Mesendoderm (in vitro differentiated cells): Measurements from ENCODE around the gene CRTAC1.

Experiments
- DNase-seq: peaks from one replicate; pipeline ENCODE4 v3.0.0; 2013
- H2AK5ac ChIP-seq: 2 replicates; pipeline ENCODE4 v1.6.1; 2013; ENCODE audit warnings: low read length, inconsistent platforms
- H2BK120ac ChIP-seq: 2 replicates; pipeline ENCODE4 v1.6.1; 2013; ENCODE audit warnings: low read depth, mild to moderate bottlenecking, low read length, moderate library complexity, mixed read lengths
- H2BK15ac ChIP-seq: replicated peaks from 2 replicates; pipeline ENCODE4 v1.6.1; 2013; ENCODE audit warnings: low read depth, mild to moderate bottlenecking, moderate library complexity
- H2BK5ac ChIP-seq: 2 replicates; pipeline ENCODE4 v1.6.1; 2013; ENCODE audit warnings: low read length, inconsistent platforms
- H3K18ac ChIP-seq: 2 replicates; pipeline ENCODE4 v1.6.1; 2013; ENCODE audit warnings: mild to moderate bottlenecking, low read length, mixed read lengths
- H3K23ac ChIP-seq: one replicate; pipeline ENCODE4 v1.6.1; 2013; ENCODE audit warnings: low read length
- H3K27ac ChIP-seq: 2 replicates; pipeline ENCODE4 v1.5.1; 2013; ENCODE audit warnings: low read depth, mild to moderate bottlenecking, inconsistent platforms, low read length, moderate library complexity
- H3K27me3 ChIP-seq: 2 replicates; pipeline ENCODE4 v1.6.1; 2013; ENCODE audit warnings: low read length, control low read depth, mild to moderate bottlenecking, inconsistent platforms; ENCODE audit not compliant: insufficient read depth, poor library complexity
- H3K36me3 ChIP-seq: 2 replicates; pipeline ENCODE4 v1.6.1; 2013; ENCODE audit warnings: low read length, inconsistent platforms; ENCODE audit not compliant: control insufficient read depth, insufficient read depth
- H3K4ac ChIP-seq: one replicate; pipeline ENCODE4 v1.6.1; 2013; ENCODE audit warnings: low read depth, mild to moderate bottlenecking, low read length, moderate library complexity
- H3K4me1 ChIP-seq: 2 replicates; pipeline ENCODE4 v1.6.1; 2013; ENCODE audit warnings: low read depth, low read length, inconsistent platforms; ENCODE audit not compliant: control insufficient read depth
- H3K4me2 ChIP-seq: 2 replicates; pipeline ENCODE4 v1.6.1; 2013; ENCODE audit warnings: low read length
- H3K4me3 ChIP-seq: 2 replicates; pipeline ENCODE4 v1.5.1; 2013; ENCODE audit warnings: mild to moderate bottlenecking, low read length
- H3K56ac ChIP-seq: one replicate; pipeline ENCODE4 v1.6.1; 2013; ENCODE audit warnings: low read length
- H3K79me1 ChIP-seq: 2 replicates; pipeline ENCODE4 v1.6.1; 2013; ENCODE audit warnings: low read length, inconsistent platforms
- H3K79me2 ChIP-seq: 2 replicates; pipeline ENCODE4 v1.6.1; 2013; ENCODE audit warnings: mild to moderate bottlenecking, low read length; ENCODE audit not compliant: control insufficient read depth, insufficient read depth
- H3K9ac ChIP-seq: 2 replicates; pipeline ENCODE4 v1.6.1; 2013; ENCODE audit warnings: low read length, inconsistent platforms
- H4K5ac ChIP-seq: one replicate; pipeline ENCODE4 v1.6.1; 2013; ENCODE audit warnings: low read length
- H4K8ac ChIP-seq: one replicate; pipeline ENCODE4 v1.6.1; 2013; ENCODE audit warnings: low read depth, mild to moderate bottlenecking, control low read depth, low read length, moderate library complexity
- WGBS: extraction: QIAGEN DNeasy Blood & Tissue Kit; methylation state at CpG from one replicate; pipeline ENCODE4 v1.1.7; 2013; ENCODE audit warnings: low lambda C conversion rate, missing lambda C conversion rate; ENCODE audit not compliant: insufficient coverage; ENCODE audit errors: extremely low coverage; 5-methylcytosine and 5-hydroxymethylcytosine counted together

The CRTAC1 gene

DNA sequence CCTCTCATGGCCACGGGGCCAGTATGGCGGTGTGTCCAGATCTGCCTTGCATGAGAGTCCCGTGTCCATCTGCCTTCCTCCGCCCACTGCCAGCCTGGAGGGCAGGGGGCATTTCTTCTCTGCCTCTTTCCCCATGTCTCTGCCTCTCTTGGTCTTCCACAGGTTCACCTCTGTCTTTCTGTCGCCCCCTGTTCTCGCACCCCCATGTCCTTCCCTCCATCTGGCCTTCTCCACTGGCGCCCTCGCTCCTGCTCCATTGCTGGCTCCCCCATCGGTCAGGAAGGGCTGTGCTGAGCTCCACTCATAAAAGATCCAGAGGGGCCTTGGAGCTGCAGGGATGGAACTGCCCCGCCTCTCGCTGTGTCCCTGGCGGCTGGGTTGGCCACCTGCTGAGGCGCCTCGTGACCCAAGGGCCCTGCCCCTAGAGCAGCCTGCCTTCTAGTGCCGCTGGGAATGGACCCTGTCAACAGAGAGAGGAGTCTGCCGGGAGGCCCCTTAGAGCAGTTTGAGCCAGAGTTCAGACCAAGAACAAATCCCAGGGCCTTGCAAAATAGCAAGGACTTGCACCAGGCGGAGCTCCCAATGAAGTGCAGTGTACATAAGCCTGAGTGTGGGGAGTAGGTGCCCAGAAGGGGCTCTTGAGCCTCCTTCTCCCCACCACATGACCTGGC lies 138.8 kb downstream of the CRTAC1 start:
- Histone ChIP-seq H3K56ac (no peak overlapping the region), H4K8ac (no peak overlapping the region), H3K4ac (no peak overlapping the region), H3K36me3 (no peaks in the 10 kb centered on the region), H4K5ac (no peak overlapping the region), H2BK5ac (no peak overlapping the region), H2BK15ac (no peak overlapping the region), H3K27me3 (no peaks in the 10 kb centered on the region), H3K18ac (no peak overlapping the region), H3K27ac (no peak overlapping the region), H3K79me1 (no peaks in the 10 kb centered on the region), H3K4me1 (peaks cover 2% of the 10 kb centered on the region), H2AK5ac (no peak overlapping the region), H2BK120ac (no peak overlapping the region), H3K4me2 (no peak overlapping the region), H3K9ac (no peak overlapping the region), H3K4me3 (no peak overlapping the region), H3K79me2 (no peaks in the 10 kb centered on the region), H3K23ac (no peak overlapping the region)
- no peak for DNase-seq
- WGBS = no CpG with 5 or more reads among the region's 17 CpGs

DNA sequence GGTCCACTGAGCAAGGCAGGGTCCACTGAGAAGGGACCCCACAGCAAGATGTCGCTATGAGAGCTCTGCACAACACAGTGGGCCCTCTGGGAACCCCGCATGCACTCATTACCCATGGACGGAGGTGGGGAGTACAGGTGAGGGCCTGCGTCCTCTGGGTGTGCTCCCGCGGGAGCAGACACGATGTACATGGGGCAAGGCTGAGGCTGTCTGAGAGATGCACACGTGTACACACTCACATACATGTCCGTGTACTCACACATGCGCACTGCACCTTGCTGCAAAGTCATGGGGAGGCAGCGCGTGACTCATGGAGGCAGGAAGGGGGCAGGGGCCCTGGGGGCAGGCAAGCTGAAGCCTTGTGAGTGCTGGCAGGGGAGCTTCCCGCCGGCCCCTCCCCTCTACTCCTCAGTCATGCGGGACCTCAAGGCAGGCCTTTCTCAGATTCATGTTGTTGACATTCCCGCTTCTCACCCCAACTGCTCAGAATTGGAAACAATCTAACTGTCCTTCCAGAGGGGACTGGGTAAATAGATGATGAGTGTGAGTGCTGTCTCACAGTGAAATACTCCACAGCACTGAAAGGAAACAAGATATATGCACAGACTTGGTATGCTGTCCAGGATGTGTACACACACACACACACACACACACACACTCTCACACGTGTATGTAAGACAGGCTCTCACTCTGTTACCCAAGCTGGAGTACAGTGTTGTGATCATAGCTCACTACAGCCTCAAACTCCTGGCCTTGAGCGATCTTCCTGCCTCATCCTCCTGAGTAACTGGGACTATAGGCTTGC lies 140.8 kb downstream of the CRTAC1 start:
- Histone ChIP-seq H4K8ac (no peak overlapping the region), H3K9ac (peak overlapping the region; percentile 23), H3K18ac (peak overlapping the region; percentile 1), H3K36me3 (no peaks in the 10 kb centered on the region), H3K56ac (peak overlapping the region; percentile 28), H3K79me1 (no peaks in the 10 kb centered on the region), H3K4me1 (peaks cover 2% of the 10 kb centered on the region), H3K4me3 (no peak overlapping the region), H2AK5ac (no peak overlapping the region), H3K79me2 (no peaks in the 10 kb centered on the region), H3K4me2 (no peak overlapping the region), H3K23ac (no peak overlapping the region), H4K5ac (no peak overlapping the region), H3K27me3 (no peaks in the 10 kb centered on the region), H3K4ac (no peak overlapping the region), H3K27ac (no peak overlapping the region), H2BK15ac (no peak overlapping the region), H2BK120ac (no peak overlapping the region), H2BK5ac (no peak overlapping the region)
- no CpG with 5 or more reads among the region's 18 CpGs for WGBS
- DNase-seq = peak; percentile 92

DNA sequence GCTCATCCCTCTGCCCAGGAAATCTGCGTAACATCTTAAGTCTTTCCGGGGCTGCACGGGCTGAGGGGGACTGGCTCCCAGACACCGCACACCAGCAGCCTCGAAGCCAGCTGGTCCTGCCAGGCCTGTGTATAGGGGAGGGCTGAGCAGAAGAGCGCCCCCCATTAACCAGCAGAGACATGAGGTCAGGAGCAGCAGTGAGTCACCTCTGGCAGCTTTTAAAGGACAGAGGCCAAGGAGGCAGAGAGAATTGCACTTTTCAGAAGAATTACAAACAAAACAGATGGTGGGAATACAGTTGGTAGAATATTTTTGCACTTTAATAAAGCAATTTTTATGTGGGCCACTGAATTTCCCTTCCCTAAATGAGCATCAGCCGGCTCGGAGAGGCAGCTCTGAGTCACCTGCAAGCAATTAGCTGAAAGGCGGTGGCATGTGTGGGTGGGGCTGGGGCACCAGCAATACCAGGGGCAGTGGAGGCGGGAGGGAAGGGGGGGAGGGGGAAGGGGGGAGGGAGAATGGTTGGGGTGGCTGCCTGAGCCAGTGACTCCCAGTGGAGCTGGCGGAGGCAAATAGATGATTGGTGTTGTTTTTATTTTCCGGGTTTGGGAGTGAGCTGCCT lies 141.7 kb downstream of the CRTAC1 start:
- no peak overlapping the region for H3K27ac ChIP-seq
- H3K36me3 ChIP-seq = no peaks in the 10 kb centered on the region
- H4K8ac ChIP-seq = no peak overlapping the region
- no peak overlapping the region for H3K4me2 ChIP-seq
- no peaks in the 10 kb centered on the region for H3K79me2 ChIP-seq
- no CpG with 5 or more reads among the region's 12 CpGs for WGBS
- H3K23ac ChIP-seq = no peak overlapping the region
- no peak overlapping the region for H3K4ac ChIP-seq
- no peak overlapping the region for H2AK5ac ChIP-seq
- no peak overlapping the region for H3K9ac ChIP-seq
- no peak overlapping the region for H3K4me3 ChIP-seq
- peak overlapping the region; percentile 1 for H3K18ac ChIP-seq
- peak overlapping the region; percentile 28 for H3K56ac ChIP-seq
- H2BK120ac ChIP-seq = no peak overlapping the region
- H2BK15ac ChIP-seq = no peak overlapping the region
- H3K79me1 ChIP-seq = no peaks in the 10 kb centered on the region
- peak; percentile 79 for DNase-seq
- peaks cover 2% of the 10 kb centered on the region for H3K4me1 ChIP-seq
- H4K5ac ChIP-seq = no peak overlapping the region
- H3K27me3 ChIP-seq = no peaks in the 10 kb centered on the region
- H2BK5ac ChIP-seq = no peak overlapping the region

DNA sequence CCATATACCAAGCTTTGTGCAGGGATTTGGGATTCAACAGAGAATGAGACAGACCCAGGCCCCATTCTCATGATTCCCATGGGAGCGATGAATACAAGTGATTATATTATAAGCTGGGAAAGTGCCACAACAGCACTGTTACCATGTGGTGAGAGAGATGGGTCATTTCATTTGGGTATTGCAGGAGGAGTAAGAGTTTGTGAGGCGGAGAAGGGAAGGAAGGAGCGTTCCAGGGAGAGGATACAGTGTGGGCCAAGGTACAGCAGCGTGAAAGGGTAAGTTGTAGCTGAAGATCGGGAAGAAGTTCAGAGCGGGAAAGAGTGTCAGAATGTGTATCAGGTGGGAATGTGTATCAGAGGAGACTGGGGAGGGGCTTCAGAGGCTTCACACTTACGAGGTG lies 142.3 kb downstream of the CRTAC1 start:
- Histone ChIP-seq H3K9ac (no peak overlapping the region), H4K5ac (no peak overlapping the region), H2BK5ac (no peak overlapping the region), H3K27ac (no peak overlapping the region), H4K8ac (no peak overlapping the region), H3K23ac (no peak overlapping the region), H3K79me2 (no peaks in the 10 kb centered on the region), H3K56ac (no peak overlapping the region), H3K4me2 (no peak overlapping the region), H3K36me3 (no peaks in the 10 kb centered on the region), H2BK120ac (no peak overlapping the region), H2BK15ac (no peak overlapping the region), H3K18ac (no peak overlapping the region), H3K4me1 (peaks cover 2% of the 10 kb centered on the region), H3K4me3 (no peak overlapping the region), H2AK5ac (no peak overlapping the region), H3K79me1 (no peaks in the 10 kb centered on the region), H3K4ac (no peak overlapping the region), H3K27me3 (no peaks in the 10 kb centered on the region)
- no CpG with 5 or more reads among the region's 7 CpGs for WGBS
- no peak for DNase-seq

DNA sequence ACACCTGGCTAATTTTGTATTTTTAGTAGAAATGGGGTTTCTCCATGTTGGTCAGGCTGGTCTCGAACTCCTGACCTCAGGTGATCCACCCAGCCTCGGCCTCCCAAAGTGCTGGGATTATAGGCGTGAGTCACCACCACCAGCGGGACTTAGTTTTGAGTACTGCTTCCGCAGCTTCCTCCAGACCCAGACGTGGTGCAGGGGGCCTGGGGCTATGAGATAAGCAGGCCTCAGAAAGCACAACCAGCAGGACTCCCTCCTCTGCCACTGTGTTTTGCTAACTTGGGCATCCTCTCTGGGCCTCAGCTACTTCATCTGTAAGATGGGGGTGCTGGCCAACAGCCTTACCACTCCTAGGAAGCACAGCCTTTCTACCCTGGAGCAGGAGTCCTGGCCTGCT lies 143.0 kb downstream of the CRTAC1 start:
- WGBS = no CpG with 5 or more reads among the region's 6 CpGs
- DNase-seq = peak; percentile 56
- no peak overlapping the region for H3K18ac ChIP-seq
- H3K9ac ChIP-seq = no peak overlapping the region
- H4K5ac ChIP-seq = no peak overlapping the region
- no peak overlapping the region for H3K4ac ChIP-seq
- no peak overlapping the region for H2BK15ac ChIP-seq
- H2BK5ac ChIP-seq = no peak overlapping the region
- no peaks in the 10 kb centered on the region for H3K79me2 ChIP-seq
- H3K4me3 ChIP-seq = no peak overlapping the region
- no peaks in the 10 kb centered on the region for H3K36me3 ChIP-seq
- no peak overlapping the region for H4K8ac ChIP-seq
- H3K4me1 ChIP-seq = peaks cover 2% of the 10 kb centered on the region
- no peak overlapping the region for H3K56ac ChIP-seq
- H3K27ac ChIP-seq = no peak overlapping the region
- no peak overlapping the region for H2BK120ac ChIP-seq
- H3K79me1 ChIP-seq = no peaks in the 10 kb centered on the region
- H3K4me2 ChIP-seq = no peak overlapping the region
- H3K23ac ChIP-seq = peak overlapping the region; percentile 45
- H3K27me3 ChIP-seq = no peaks in the 10 kb centered on the region
- no peak overlapping the region for H2AK5ac ChIP-seq
